ENCODE results near the gene VAMP1.

DNA sequence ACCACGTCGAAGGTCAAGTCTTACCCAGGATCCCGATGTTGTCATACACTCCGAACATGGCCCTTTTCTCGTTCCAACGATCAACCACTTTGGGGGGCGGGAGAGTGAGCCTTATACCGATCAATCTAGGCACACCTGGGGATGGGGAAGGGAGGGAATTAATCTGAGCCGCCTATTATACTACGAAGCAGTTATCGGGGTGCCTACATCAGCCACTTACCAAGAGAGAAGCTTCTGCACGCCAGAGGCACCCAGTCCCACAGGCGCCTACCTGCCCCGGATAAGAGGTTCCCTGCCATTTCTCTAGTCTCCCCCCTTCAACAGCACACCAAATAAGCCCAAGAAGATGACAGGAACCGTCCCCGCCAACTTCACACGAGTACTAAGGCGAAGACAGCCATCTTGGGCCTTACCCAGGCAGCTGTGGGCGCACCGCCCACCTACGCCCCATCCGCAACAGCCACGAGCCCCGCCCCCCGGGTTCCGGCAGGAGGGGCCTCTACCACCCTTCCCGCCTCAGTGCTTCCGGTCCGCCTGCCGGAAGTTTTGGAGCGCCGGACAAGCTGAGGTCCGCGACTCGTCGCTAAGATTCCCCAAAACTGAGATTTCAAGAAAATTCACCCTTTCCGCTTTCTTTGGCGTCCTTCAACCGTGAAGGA is 22.5 kb upstream of the VAMP1 start, which contains the start of gene MRPL51:
- TF ChIP-seq, protein P1, sequence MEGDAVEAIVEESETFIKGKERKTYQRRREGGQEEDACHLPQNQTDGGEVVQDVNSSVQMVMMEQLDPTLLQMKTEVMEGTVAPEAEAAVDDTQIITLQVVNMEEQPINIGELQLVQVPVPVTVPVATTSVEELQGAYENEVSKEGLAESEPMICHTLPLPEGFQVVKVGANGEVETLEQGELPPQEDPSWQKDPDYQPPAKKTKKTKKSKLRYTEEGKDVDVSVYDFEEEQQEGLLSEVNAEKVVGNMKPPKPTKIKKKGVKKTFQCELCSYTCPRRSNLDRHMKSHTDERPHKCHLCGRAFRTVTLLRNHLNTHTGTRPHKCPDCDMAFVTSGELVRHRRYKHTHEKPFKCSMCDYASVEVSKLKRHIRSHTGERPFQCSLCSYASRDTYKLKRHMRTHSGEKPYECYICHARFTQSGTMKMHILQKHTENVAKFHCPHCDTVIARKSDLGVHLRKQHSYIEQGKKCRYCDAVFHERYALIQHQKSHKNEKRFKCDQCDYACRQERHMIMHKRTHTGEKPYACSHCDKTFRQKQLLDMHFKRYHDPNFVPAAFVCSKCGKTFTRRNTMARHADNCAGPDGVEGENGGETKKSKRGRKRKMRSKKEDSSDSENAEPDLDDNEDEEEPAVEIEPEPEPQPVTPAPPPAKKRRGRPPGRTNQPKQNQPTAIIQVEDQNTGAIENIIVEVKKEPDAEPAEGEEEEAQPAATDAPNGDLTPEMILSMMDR (IDR thresholded peaks at IDR 0.05 in 2 of 3, conservative IDR thresholded peaks at IDR 0.05 in 1 of 3; ENCODE audit: control insufficient read depth in 2 of 3, extremely low read depth in 1 of 3, insufficient read depth in 1 of 3, low read depth in 3 of 3, low read length in 3 of 3) = no peak
- TF ChIP-seq POLR2A (IDR thresholded peaks at IDR 0.05; ENCODE audit: low read depth, low read length) = peak; percentile 87
- TF ChIP-seq SIN3A (IDR thresholded peaks at IDR 0.05; ENCODE audit: low read depth, low read length) = no peak
- TF ChIP-seq SP1 (IDR thresholded peaks at IDR 0.05; ENCODE audit: low read depth, low read length) = peak; percentile 56
- TF ChIP-seq, protein P2, sequence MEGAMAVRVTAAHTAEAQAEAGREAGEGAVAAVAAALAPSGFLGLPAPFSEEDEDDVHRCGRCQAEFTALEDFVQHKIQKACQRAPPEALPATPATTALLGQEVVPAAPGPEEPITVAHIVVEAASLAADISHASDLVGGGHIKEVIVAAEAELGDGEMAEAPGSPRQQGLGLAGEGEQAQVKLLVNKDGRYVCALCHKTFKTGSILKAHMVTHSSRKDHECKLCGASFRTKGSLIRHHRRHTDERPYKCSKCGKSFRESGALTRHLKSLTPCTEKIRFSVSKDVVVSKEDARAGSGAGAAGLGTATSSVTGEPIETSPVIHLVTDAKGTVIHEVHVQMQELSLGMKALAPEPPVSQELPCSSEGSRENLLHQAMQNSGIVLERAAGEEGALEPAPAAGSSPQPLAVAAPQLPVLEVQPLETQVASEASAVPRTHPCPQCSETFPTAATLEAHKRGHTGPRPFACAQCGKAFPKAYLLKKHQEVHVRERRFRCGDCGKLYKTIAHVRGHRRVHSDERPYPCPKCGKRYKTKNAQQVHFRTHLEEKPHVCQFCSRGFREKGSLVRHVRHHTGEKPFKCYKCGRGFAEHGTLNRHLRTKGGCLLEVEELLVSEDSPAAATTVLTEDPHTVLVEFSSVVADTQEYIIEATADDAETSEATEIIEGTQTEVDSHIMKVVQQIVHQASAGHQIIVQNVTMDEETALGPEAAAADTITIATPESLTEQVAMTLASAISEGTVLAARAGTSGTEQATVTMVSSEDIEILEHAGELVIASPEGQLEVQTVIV (IDR thresholded peaks at IDR 0.05; ENCODE audit: borderline replicate concordance, partially characterized antibody) = peak; percentile 76
- TF ChIP-seq, protein P3, sequence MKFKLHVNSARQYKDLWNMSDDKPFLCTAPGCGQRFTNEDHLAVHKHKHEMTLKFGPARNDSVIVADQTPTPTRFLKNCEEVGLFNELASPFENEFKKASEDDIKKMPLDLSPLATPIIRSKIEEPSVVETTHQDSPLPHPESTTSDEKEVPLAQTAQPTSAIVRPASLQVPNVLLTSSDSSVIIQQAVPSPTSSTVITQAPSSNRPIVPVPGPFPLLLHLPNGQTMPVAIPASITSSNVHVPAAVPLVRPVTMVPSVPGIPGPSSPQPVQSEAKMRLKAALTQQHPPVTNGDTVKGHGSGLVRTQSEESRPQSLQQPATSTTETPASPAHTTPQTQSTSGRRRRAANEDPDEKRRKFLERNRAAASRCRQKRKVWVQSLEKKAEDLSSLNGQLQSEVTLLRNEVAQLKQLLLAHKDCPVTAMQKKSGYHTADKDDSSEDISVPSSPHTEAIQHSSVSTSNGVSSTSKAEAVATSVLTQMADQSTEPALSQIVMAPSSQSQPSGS (IDR thresholded peaks at IDR 0.05; ENCODE audit: low read length) = 0 out of 2 replicates have a peak, but pooled peaks have one; percentile 49
- TF ChIP-seq KLF5 (IDR thresholded peaks at IDR 0.05; ENCODE audit: partially characterized antibody) = no peak
- TF ChIP-seq CHD4 (IDR thresholded peaks at IDR 0.05) = no peak
- TF ChIP-seq JUND (IDR thresholded peaks at IDR 0.05; ENCODE audit: low read depth, low read length) = no peak
- peak; percentile 91 for TF ChIP-seq POLR2AphosphoS5 (IDR thresholded peaks at IDR 0.05; ENCODE audit: low read length)
- no peak for TF ChIP-seq CEBPB (IDR thresholded peaks at IDR 0.05; ENCODE audit: borderline replicate concordance in 1 of 2, low read depth in 2 of 2, low read length in 2 of 2)
- peak; percentile 90; the same call in 1 of the 2 replicates for TF ChIP-seq TAF1 (IDR thresholded peaks at IDR 0.05; ENCODE audit: borderline replicate concordance, low read depth, low read length)
